Cardiac muscle cell (in vitro differentiated cells and primary cell): Measurements from ENCODE around the gene MED13L. TPM values are rescaled to one million over a fixed set of nuclear protein-coding genes. Genes with fewer than 3 reads are reported as not detected.

Source experiments
- DNase-seq, 2 donors: peaks; one replicate each; pipeline versions ENCODE4 v3.0.0 to v3.0.0-alpha.2; 2010 to 2017; ENCODE audit warnings: low read depth in 1 of 2, low spot score in 1 of 2
- H3K27ac ChIP-seq: fragments of 200-600 bp; sonication (generic); 2 replicates; pipeline ENCODE4 v1.5.1; 2016
- H3K27me3 ChIP-seq: fragments of 200-600 bp; sonication (generic); 2 replicates; pipeline ENCODE4 v1.6.0; 2016; ENCODE audit warnings: control low read depth
- H3K36me3 ChIP-seq: fragments of 200-600 bp; sonication (generic); 2 replicates; pipeline ENCODE4 v1.5.1; 2016; ENCODE audit warnings: control low read depth
- H3K4me1 ChIP-seq: fragments of 200-600 bp; sonication (generic); 2 replicates; pipeline ENCODE4 v1.8.1; 2017; ENCODE audit warnings: low read depth, mild to moderate bottlenecking, mixed run types
- H3K4me3 ChIP-seq: fragments of 200-600 bp; sonication (generic); 2 replicates; pipeline ENCODE4 v1.5.1; 2016; ENCODE audit warnings: mild to moderate bottlenecking
- H3K9me3 ChIP-seq: fragments of 200-600 bp; sonication (generic); 2 replicates; pipeline ENCODE4 v1.5.1; 2017; ENCODE audit warnings: low read depth, mild to moderate bottlenecking, control low read depth
- CTCF ChIP-seq: IDR thresholded peaks from 2 replicates; pipeline ENCODE4 v1.5.1; 2012; ENCODE audit warnings: low read depth, mild to moderate bottlenecking, low read length
- polyA plus RNA-seq: library from polyadenylated mRNA; unstranded; fragments of >200 nt; fragmentation: Nextera tagmentation; extraction: Ambion mirVana; gene quantifications from 2 replicates; pipeline ENCODE4 v1.2.1, GENCODE V29; 2016
- total RNA-seq: library from RNA; depleted of rRNA; stranded (reverse); fragments of >200 nt; gene quantifications from 2 replicates; pipeline ENCODE4 v1.2.3, GENCODE V29; 2016

Gene MED13L
- total and polyA plus RNA-seq, 2 experiments from 2014 or later, result 31.3 to 94.3 TPM

DNA sequence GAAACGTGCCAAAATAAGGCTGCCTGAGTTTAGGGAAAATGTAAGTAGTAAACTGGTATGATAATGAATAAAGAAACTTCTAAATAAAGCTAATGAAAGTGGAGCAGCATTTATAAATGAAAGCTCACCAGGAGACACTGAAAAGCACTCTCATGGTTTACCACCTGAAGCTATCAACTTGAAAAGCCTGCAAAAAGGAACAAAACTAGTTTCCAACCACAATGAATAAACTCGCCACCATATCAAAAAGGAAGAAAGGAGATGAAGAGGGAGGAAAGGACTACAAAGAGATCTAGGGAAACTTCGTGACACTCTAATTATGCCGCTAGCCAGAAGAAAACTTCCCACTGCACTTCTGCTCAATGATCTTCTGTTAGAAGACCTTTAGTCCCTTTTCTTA, 66.7 kb downstream of the MED13L start:
- no peak overlapping the region for H3K4me3 ChIP-seq
- no peak for TF ChIP-seq CTCF
- H3K4me1 ChIP-seq, result peaks cover 52% of the 10 kb centered on the region
- no peak for DNase-seq
- no peaks in the 10 kb centered on the region for H3K36me3 ChIP-seq
- H3K27me3 ChIP-seq, result no peaks in the 10 kb centered on the region
- peak overlapping the region; percentile 23 for H3K27ac ChIP-seq
- H3K9me3 ChIP-seq, result no peaks in the 10 kb centered on the region

- peaks cover 52% of the 10 kb centered on the region for H3K4me1 ChIP-seq
- H3K4me3 ChIP-seq, result no peak overlapping the region
- no peak for TF ChIP-seq CTCF
- no peaks in the 10 kb centered on the region for H3K36me3 ChIP-seq
- peak overlapping the region; percentile 3 for H3K27ac ChIP-seq
- DNase-seq, result peak in 1 of 2 donors; percentile 34
- H3K9me3 ChIP-seq, result no peaks in the 10 kb centered on the region
- H3K27me3 ChIP-seq, result no peaks in the 10 kb centered on the region
Observed at GRCh38 chr12:116210131-116210530, 67.4 kb downstream of the MED13L start.

DNA sequence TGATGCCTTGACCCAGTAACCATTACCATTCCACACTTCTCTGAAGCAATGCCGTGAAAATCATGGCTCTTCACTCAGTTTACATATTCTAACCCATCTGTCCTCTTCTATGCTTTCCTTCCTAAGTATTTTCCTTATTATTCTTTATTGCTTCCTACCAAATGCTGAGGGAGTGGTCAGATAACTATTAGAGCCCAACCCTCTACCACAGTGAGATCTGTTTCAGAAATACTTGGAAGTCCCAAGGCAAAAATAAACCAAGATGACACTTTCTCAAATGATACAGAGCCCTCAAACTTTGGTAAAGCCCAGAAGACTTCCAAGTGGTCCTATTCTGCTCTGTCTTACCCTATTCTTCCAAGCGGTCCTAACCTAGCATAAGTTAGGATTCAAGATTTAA, 68.0 kb downstream of the MED13L start:
- no peak for TF ChIP-seq CTCF
- no peak overlapping the region for H3K4me3 ChIP-seq
- H3K4me1 ChIP-seq, result peaks cover 47% of the 10 kb centered on the region

DNA sequence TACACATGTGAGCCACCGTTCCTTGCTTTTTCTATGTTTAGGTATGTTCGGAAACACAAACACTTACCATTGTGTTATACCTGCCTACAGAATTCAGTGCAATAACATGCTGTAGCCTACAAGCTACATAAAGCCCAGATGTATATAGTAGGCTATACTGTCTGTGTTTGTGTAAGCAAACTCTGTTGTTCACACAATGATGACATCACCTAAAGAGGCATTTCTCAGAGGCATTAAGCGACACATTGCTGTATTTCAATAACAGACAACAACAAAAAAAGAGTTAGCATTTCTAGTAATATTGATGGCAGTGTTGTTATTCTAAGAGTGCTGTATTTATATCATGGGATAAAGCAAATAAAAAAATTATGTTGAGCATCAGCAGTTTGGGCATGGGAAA, 70.2 kb downstream of the MED13L start:
- Histone ChIP-seq H3K9me3 (no peaks in the 10 kb centered on the region), H3K4me3 (no peak overlapping the region), H3K36me3 (no peaks in the 10 kb centered on the region), H3K4me1 (peaks cover 44% of the 10 kb centered on the region), H3K27ac (no peak overlapping the region), H3K27me3 (no peaks in the 10 kb centered on the region)
- no peak for DNase-seq
- no peak for TF ChIP-seq CTCF

More for the DNA sequence above, 68.0 kb downstream of the MED13L start:
- H3K27ac ChIP-seq, result peak overlapping the region; percentile 32
- H3K36me3 ChIP-seq, result no peaks in the 10 kb centered on the region
- no peak for DNase-seq
- H3K9me3 ChIP-seq, result no peaks in the 10 kb centered on the region
- H3K27me3 ChIP-seq, result no peaks in the 10 kb centered on the region

DNA sequence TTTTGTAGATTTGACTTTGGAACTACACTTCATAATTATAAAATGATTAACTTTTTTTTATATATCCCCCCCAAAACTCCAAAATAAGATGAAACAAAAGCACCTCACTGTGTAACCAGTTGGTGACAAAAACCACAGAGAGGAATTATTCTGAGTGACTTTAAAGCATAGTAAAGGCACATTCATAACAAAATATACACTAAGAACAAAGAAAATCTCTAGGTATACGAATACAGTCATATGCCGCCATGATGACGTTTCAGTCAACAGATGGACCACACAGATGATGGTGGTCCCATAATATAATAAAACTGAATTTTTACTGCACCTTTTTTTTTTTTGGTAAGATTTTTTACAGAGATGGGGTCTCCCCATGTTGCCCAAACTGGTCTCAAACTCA, 70.7 kb downstream of the MED13L start:
- no peak for DNase-seq
- no peak overlapping the region for H3K27ac ChIP-seq
- H3K9me3 ChIP-seq, result no peaks in the 10 kb centered on the region
- TF ChIP-seq CTCF, result no peak
- no peaks in the 10 kb centered on the region for H3K27me3 ChIP-seq
- no peak overlapping the region for H3K4me3 ChIP-seq
- H3K4me1 ChIP-seq, result peaks cover 48% of the 10 kb centered on the region
- no peaks in the 10 kb centered on the region for H3K36me3 ChIP-seq

DNA sequence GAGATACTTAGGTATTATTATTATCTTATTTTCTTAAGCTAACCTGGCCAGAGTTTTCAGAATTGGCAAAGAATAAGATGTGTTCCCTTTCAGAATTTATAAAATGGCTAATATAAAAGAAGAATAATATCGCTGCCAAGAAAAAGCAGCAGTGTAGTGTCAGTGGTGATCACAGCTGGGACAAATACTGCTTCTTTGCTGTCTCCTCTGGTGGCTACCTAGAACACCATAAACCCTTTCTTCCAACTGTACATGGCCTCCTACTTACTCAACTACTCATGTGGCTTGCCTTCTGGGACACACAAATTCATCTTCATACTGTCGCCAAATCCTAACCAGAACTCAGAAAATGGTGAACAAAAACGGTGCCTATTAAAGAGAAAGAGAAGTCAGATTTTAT, 72.7 kb downstream of the MED13L start:
- no peak overlapping the region for H3K4me3 ChIP-seq
- no peak for TF ChIP-seq CTCF
- H3K27me3 ChIP-seq, result no peaks in the 10 kb centered on the region
- peak overlapping the region; percentile 38 for H3K27ac ChIP-seq
- H3K36me3 ChIP-seq, result no peaks in the 10 kb centered on the region
- no peak for DNase-seq
- H3K9me3 ChIP-seq, result no peaks in the 10 kb centered on the region
- peaks cover 45% of the 10 kb centered on the region for H3K4me1 ChIP-seq
